ENCODE results near the gene SCAMP3.
A peak's percentile ranks its signal among the peaks of the same experiment; 100 is the strongest.
"Not testable (repeated sequence)": the region's sequence is repeated elsewhere in the genome, so short reads cannot be mapped to it uniquely, and the experiment has no call there.

SCAMP3 gene

GRCh38 chr1:155295183-155295941 lies 33.2 kb upstream of the SCAMP3 start:
- Mint-ChIP-seq H3K4me3 (no peak overlapping the region), H3K27ac (no peak overlapping the region), H3K4me1 (ENCODE audit: low read depth in 2 of 2) (peaks cover 0 to 5% of the 10 kb centered on the region in 2 donors), H3K27me3 (peaks cover 40 to 57% of the 10 kb centered on the region in 2 donors), H3K36me3 (ENCODE audit: insufficient read depth) (peaks cover 2% of the 10 kb centered on the region), H3K9me3 (no peaks in the 10 kb centered on the region)
- ATAC-seq (replicated peaks) (no peak), DNase-seq (no peak)

GRCh38 chr1:155294520-155295182 lies 32.5 kb upstream of the SCAMP3 start:
- no peaks in the 10 kb centered on the region for H3K9me3 Mint-ChIP-seq
- ATAC-seq (replicated peaks) (no peak), DNase-seq (no peak)
- peaks cover 40 to 64% of the 10 kb centered on the region in 2 donors for H3K27me3 Mint-ChIP-seq
- H3K4me3 Mint-ChIP-seq = peak overlapping the region in 1 of 2 donors; percentile 12
- peaks cover 0 to 5% of the 10 kb centered on the region in 2 donors for H3K4me1 Mint-ChIP-seq (ENCODE audit: low read depth in 2 of 2)
- peaks cover 2% of the 10 kb centered on the region for H3K36me3 Mint-ChIP-seq (ENCODE audit: insufficient read depth)
- H3K27ac Mint-ChIP-seq = no peak overlapping the region

- no peak for ATAC-seq (replicated peaks)
- Mint-ChIP-seq H3K36me3 (ENCODE audit: insufficient read depth) (peaks cover 2% of the 10 kb centered on the region), H3K27me3 (peaks cover 35 to 64% of the 10 kb centered on the region in 2 donors), H3K4me1 (ENCODE audit: low read depth in 2 of 2) (peaks cover 0 to 5% of the 10 kb centered on the region in 2 donors), H3K4me3 (no peak overlapping the region), H3K9me3 (no peaks in the 10 kb centered on the region), H3K27ac (no peak overlapping the region)
- DNase-seq = no peak
Observed at GRCh38 chr1:155293086-155293749, 31.1 kb upstream of the SCAMP3 start.

GRCh38 chr1:155291006-155291405 lies 28.8 kb upstream of the SCAMP3 start:
- H3K9me3 Mint-ChIP-seq; H3K4me3 Mint-ChIP-seq; DNase-seq; H3K4me1 Mint-ChIP-seq (ENCODE audit: low read depth in 2 of 2); ATAC-seq (replicated peaks); H3K36me3 Mint-ChIP-seq (ENCODE audit: insufficient read depth): not testable (repeated sequence)
- Mint-ChIP-seq H3K27ac (peak overlapping the region in 1 of 2 donors; percentile 39), H3K27me3 (peaks cover 15 to 42% of the 10 kb centered on the region in 2 donors)

GRCh38 chr1:155287987-155288543 lies 25.9 kb upstream of the SCAMP3 start:
- Mint-ChIP-seq H3K4me3 (no peak overlapping the region), H3K36me3 (ENCODE audit: insufficient read depth) (peaks cover 2% of the 10 kb centered on the region), H3K4me1 (ENCODE audit: low read depth in 2 of 2) (no peaks in the 10 kb centered on the region), H3K27me3 (peaks cover 0 to 18% of the 10 kb centered on the region in 2 donors), H3K9me3 (no peaks in the 10 kb centered on the region), H3K27ac (no peak overlapping the region)
- no peak for ATAC-seq (replicated peaks)
- no peak for DNase-seq

- no peak overlapping the region for H3K4me3 Mint-ChIP-seq
- no peak for ATAC-seq (replicated peaks)
- H3K27me3 Mint-ChIP-seq = peaks cover 0 to 13% of the 10 kb centered on the region in 2 donors
- H3K36me3 Mint-ChIP-seq (ENCODE audit: insufficient read depth) = peaks cover 2% of the 10 kb centered on the region
- no peak overlapping the region for H3K27ac Mint-ChIP-seq
- H3K9me3 Mint-ChIP-seq = no peaks in the 10 kb centered on the region
- no peak for DNase-seq
- no peaks in the 10 kb centered on the region for H3K4me1 Mint-ChIP-seq (ENCODE audit: low read depth in 2 of 2)
Observed at GRCh38 chr1:155286544-155286943, 24.4 kb upstream of the SCAMP3 start.

- Mint-ChIP-seq H3K9me3 (no peaks in the 10 kb centered on the region), H3K4me1 (ENCODE audit: low read depth in 2 of 2) (no peaks in the 10 kb centered on the region), H3K4me3 (no peak overlapping the region), H3K27ac (no peak overlapping the region), H3K27me3 (peaks cover 0 to 9% of the 10 kb centered on the region in 2 donors), H3K36me3 (ENCODE audit: insufficient read depth) (peaks cover under 1% of the 10 kb centered on the region)
- ATAC-seq (replicated peaks) (no peak), DNase-seq (no peak)
Observed at GRCh38 chr1:155285631-155286044, 23.5 kb upstream of the SCAMP3 start.

- Mint-ChIP-seq H3K27me3 (peaks cover 0 to 3% of the 10 kb centered on the region in 2 donors), H3K9me3 (no peaks in the 10 kb centered on the region), H3K4me1 (ENCODE audit: low read depth in 2 of 2) (no peaks in the 10 kb centered on the region), H3K27ac (no peak overlapping the region), H3K36me3 (ENCODE audit: insufficient read depth) (no peaks in the 10 kb centered on the region), H3K4me3 (no peak overlapping the region)
- no peak for DNase-seq
- ATAC-seq (replicated peaks) = no peak
Observed at GRCh38 chr1:155285063-155285462, 22.9 kb upstream of the SCAMP3 start.

- ATAC-seq (replicated peaks) (no peak), DNase-seq (no peak)
- no peaks in the 10 kb centered on the region for H3K4me1 Mint-ChIP-seq (ENCODE audit: low read depth in 2 of 2)
- H3K27me3 Mint-ChIP-seq = no peaks in the 10 kb centered on the region
- H3K4me3 Mint-ChIP-seq = no peak overlapping the region
- H3K36me3 Mint-ChIP-seq (ENCODE audit: insufficient read depth) = no peaks in the 10 kb centered on the region
- H3K9me3 Mint-ChIP-seq = no peaks in the 10 kb centered on the region
- H3K27ac Mint-ChIP-seq = no peak overlapping the region
Observed at GRCh38 chr1:155284476-155284875, 22.3 kb upstream of the SCAMP3 start.

GRCh38 chr1:155282488-155283091 lies 20.4 kb upstream of the SCAMP3 start:
- DNase-seq (no peak), ATAC-seq (replicated peaks) (no peak)
- H3K36me3 Mint-ChIP-seq (ENCODE audit: insufficient read depth) = no peaks in the 10 kb centered on the region
- no peaks in the 10 kb centered on the region for H3K9me3 Mint-ChIP-seq
- no peaks in the 10 kb centered on the region for H3K27me3 Mint-ChIP-seq
- no peak overlapping the region for H3K27ac Mint-ChIP-seq
- peaks cover 0 to 3% of the 10 kb centered on the region in 2 donors for H3K4me1 Mint-ChIP-seq (ENCODE audit: low read depth in 2 of 2)
- no peak overlapping the region for H3K4me3 Mint-ChIP-seq

- Mint-ChIP-seq H3K36me3 (ENCODE audit: insufficient read depth) (no peaks in the 10 kb centered on the region), H3K27me3 (no peaks in the 10 kb centered on the region), H3K4me3 (no peak overlapping the region), H3K27ac (no peak overlapping the region), H3K4me1 (ENCODE audit: low read depth in 2 of 2) (peaks cover 10 to 12% of the 10 kb centered on the region in 2 donors), H3K9me3 (no peaks in the 10 kb centered on the region)
- ATAC-seq (replicated peaks) (no peak), DNase-seq (no peak)
Observed at GRCh38 chr1:155279268-155279667, 17.1 kb upstream of the SCAMP3 start.

GRCh38 chr1:155278689-155279160 lies 16.6 kb upstream of the SCAMP3 start:
- H3K36me3 Mint-ChIP-seq (ENCODE audit: insufficient read depth) = no peaks in the 10 kb centered on the region
- H3K27ac Mint-ChIP-seq = peak overlapping the region in 1 of 2 donors; percentile 1
- ATAC-seq (replicated peaks) = no peak
- H3K27me3 Mint-ChIP-seq = no peaks in the 10 kb centered on the region
- peak overlapping the region; percentile 68 to 78 for H3K4me3 Mint-ChIP-seq
- H3K9me3 Mint-ChIP-seq = no peaks in the 10 kb centered on the region
- peaks cover 11 to 13% of the 10 kb centered on the region in 2 donors for H3K4me1 Mint-ChIP-seq (ENCODE audit: low read depth in 2 of 2)
- no peak for DNase-seq

Measured in effector memory CD8-positive, alpha-beta T cell (primary cell).